ENCODE results near the gene DPH7.

GRCh38 chr9:137521405-137521985 lies 57.2 kb downstream of the DPH7 start:
- TF ChIP-seq TAF1 (conservative IDR thresholded peaks at IDR 0.05), result no peak
- TF ChIP-seq HNF4A (conservative IDR thresholded peaks at IDR 0.05), result no peak
- no peak for TF ChIP-seq JUND (IDR thresholded peaks at IDR 0.05)
- no peak for TF ChIP-seq MAX (IDR thresholded peaks at IDR 0.05)
- TF ChIP-seq CTCF (IDR thresholded peaks at IDR 0.05; ENCODE audit: low read depth, low read length, missing input control), result no peak
- no peak for TF ChIP-seq REST (IDR thresholded peaks at IDR 0.05)
- TF ChIP-seq SP1 (IDR thresholded peaks at IDR 0.05), result no peak
- TF ChIP-seq ZBTB33 (IDR thresholded peaks at IDR 0.05), result no peak
- no peak for TF ChIP-seq GABPA (IDR thresholded peaks at IDR 0.05 in 1 of 2, conservative IDR thresholded peaks at IDR 0.05 in 1 of 2)

Data from liver (tissue), 3 donors.